ENCODE data around the gene SLC7A7. TPM values are rescaled to one million over a fixed set of nuclear protein-coding genes. Genes with fewer than 3 reads are reported as not detected.

Gene SLC7A7
- polyA plus RNA-seq, 2 of the 4 experiments (the other 2 are of a cell fraction), result 44.2 to 86.8 TPM

DNA sequence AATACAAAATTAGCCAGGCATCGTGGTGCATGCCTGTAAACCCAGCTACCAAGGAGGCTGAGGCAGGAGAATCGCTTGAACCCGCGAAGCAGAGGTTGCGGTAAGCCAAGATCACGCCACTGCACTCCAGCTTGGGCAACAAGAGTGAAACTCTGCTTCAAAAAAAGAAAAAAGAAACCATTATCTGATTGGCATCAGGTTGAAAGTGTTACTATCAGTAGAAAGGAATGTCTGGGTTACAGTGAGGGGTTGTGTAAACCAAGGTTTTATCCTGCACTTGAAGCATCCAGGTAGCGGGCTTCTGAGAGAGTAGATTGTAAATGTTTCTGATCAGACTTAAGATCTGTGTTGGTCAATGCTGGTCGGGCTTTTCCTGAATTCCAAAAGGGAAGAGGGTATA, 62.8 kb downstream of the SLC7A7 start:
- ATAC-seq, result no peak
- POLR2A ChIA-PET, result interaction anchor here (1.3 kb wide), 1 partner anchor 14 kb away, joined by 4 read pairs; the partner anchor contains the start of gene OXA1L

DNA sequence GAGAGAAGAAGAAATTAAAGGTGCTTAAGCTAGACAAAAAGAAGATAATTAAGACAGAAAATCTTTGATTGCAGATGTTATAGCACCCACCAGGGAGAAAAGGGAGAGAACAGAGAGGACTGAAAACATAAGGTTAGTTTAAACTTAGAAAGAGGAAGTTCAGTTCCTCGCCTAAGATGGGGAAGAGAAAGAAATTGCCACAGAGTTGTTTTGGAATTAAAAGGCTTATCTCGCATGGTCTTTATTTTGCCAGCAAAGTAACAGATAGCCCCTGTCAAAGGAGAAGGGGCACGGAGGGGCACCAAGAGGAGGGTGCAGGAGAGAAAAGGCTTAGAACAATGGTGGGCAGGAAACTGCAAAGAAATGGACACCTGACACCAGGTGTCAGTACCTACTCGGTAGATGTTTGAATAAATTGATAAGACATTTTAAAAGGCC, 66.6 kb downstream of the SLC7A7 start:
- no peak overlapping the region for H3K4me3 ChIP-seq
- ATAC-seq, result no peak
- no peak overlapping the region for H3K27ac ChIP-seq
- FAIRE-seq, result no peak
- H3K9me3 ChIP-seq, result no peaks in the 10 kb centered on the region
- H3K4me2 ChIP-seq, result no peak overlapping the region
- TF ChIP-seq ZC3H11A (IDR thresholded peaks at IDR 0.05) (no peak), FOSB (CRISPR knock-in tag; IDR thresholded peaks at IDR 0.05) (no peak), ESRRA (IDR thresholded peaks at IDR 0.05; ENCODE audit: borderline replicate concordance, low read length) (no peak), EHF (CRISPR knock-in tag; IDR thresholded peaks at IDR 0.05) (no peak), BHLHE40 (IDR thresholded peaks at IDR 0.05; ENCODE audit: low read depth, low read length) (no peak), FOSL2 (IDR thresholded peaks at IDR 0.05) (no peak), FOSL2 (CRISPR knock-in tag; IDR thresholded peaks at IDR 0.05) (no peak), KDM5A (IDR thresholded peaks at IDR 0.05) (no peak), MAFK (IDR thresholded peaks at IDR 0.05; ENCODE audit: partially characterized antibody) (no peak), RAD21 (conservative IDR thresholded peaks at IDR 0.05 in 1 of 2, IDR thresholded peaks at IDR 0.05 in 1 of 2) (no peak), SMC3 (IDR thresholded peaks at IDR 0.05) (no peak), HEYL (CRISPR knock-in tag; IDR thresholded peaks at IDR 0.05) (no peak), ZNF302 (CRISPR knock-in tag; IDR thresholded peaks at IDR 0.05) (no peak), MYC (IDR thresholded peaks at IDR 0.05; ENCODE audit: borderline replicate concordance, low read length) (no peak)
- TF ChIP-seq, protein P1, sequence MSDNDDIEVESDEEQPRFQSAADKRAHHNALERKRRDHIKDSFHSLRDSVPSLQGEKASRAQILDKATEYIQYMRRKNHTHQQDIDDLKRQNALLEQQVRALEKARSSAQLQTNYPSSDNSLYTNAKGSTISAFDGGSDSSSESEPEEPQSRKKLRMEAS (IDR thresholded peaks at IDR 0.05), result no peak
- TF ChIP-seq, protein P2, sequence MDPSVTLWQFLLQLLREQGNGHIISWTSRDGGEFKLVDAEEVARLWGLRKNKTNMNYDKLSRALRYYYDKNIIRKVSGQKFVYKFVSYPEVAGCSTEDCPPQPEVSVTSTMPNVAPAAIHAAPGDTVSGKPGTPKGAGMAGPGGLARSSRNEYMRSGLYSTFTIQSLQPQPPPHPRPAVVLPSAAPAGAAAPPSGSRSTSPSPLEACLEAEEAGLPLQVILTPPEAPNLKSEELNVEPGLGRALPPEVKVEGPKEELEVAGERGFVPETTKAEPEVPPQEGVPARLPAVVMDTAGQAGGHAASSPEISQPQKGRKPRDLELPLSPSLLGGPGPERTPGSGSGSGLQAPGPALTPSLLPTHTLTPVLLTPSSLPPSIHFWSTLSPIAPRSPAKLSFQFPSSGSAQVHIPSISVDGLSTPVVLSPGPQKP (IDR thresholded peaks at IDR 0.05; ENCODE audit: low read depth, low read length), result no peak
- TF ChIP-seq, protein P3, sequence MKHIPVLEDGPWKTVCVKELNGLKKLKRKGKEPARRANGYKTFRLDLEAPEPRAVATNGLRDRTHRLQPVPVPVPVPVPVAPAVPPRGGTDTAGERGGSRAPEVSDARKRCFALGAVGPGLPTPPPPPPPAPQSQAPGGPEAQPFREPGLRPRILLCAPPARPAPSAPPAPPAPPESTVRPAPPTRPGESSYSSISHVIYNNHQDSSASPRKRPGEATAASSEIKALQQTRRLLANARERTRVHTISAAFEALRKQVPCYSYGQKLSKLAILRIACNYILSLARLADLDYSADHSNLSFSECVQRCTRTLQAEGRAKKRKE (CRISPR knock-in tag; IDR thresholded peaks at IDR 0.05; ENCODE audit: low read depth), result no peak
- H3K4me1 ChIP-seq, result no peaks in the 10 kb centered on the region
- ChIA-PET POLR2A (interaction anchor here (0.6 kb wide), 1 partner anchor 18 kb away, joined by 4 read pairs; the partner anchor contains the start of gene OXA1L), CTCF (interaction anchor here (2.4 to 3.2 kb wide), 2 partner anchors 105 to 178 kb away, joined by 12 to 15 read pairs; no protein-coding TSS in a partner anchor)
- no peak for DNase-seq (ENCODE audit: low read depth in 1 of 2, low spot score in 1 of 2)
- WGBS (ENCODE audit: missing lambda C conversion rate), result 57% methylated on average over 4 of the region's 4 CpGs

More for the DNA sequence above, 62.8 kb downstream of the SLC7A7 start:
- CTCF ChIA-PET, result interaction anchor here (0.6 to 1.1 kb wide), 2 partner anchors 101 to 182 kb away, joined by 3 read pairs; no protein-coding TSS in a partner anchor
- FAIRE-seq, result no peak
- WGBS (ENCODE audit: missing lambda C conversion rate), result 64% methylated on average over 8 of the region's 8 CpGs
- Histone ChIP-seq H3K9me3 (no peaks in the 10 kb centered on the region), H3K4me2 (no peak overlapping the region), H3K4me1 (no peaks in the 10 kb centered on the region), H3K27ac (no peak overlapping the region), H3K4me3 (no peak overlapping the region)
- no peak for TF ChIP-seq NPAS2 (CRISPR knock-in tag; IDR thresholded peaks at IDR 0.05; ENCODE audit: borderline replicate concordance)
- no peak for DNase-seq (ENCODE audit: low read depth in 1 of 2, low spot score in 1 of 2)

DNA sequence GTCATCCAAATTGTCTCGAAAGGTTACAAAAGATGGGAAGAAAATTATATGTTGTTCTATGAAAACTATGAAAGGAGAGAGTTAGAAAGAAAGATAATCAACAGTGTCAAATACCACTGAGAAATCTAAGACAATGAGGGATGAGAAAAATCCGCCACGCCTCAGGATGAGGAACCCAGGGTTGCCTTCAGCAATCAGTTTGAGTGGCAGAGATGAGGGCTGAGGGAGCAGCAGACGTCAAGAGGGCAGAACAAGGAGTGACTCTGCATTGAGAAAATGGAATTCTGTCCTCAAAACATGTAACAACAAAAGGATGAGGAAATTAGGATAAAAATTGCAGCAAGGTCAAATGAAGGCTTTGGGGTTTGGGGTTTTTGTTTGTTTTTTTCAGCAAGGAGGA, 67.0 kb downstream of the SLC7A7 start:
- DNase-seq (ENCODE audit: low read depth in 1 of 2, low spot score in 1 of 2) (peak in 1 of 2 experiments; percentile 14), FAIRE-seq (no peak), ATAC-seq (no peak)
- H3K4me1 ChIP-seq, result no peaks in the 10 kb centered on the region
- H3K27ac ChIP-seq, result no peak overlapping the region
- WGBS (ENCODE audit: missing lambda C conversion rate), result 66% methylated on average over 4 of the region's 4 CpGs
- H3K4me2 ChIP-seq, result no peak overlapping the region
- ChIA-PET POLR2A (interaction anchor here (0.6 kb wide), 1 partner anchor 18 kb away, joined by 4 read pairs; the partner anchor contains the start of gene OXA1L), CTCF (interaction anchor here (0.6 kb wide), 1 partner anchor 35 kb away, joined by 3 read pairs; no protein-coding TSS in a partner anchor)
- no peaks in the 10 kb centered on the region for H3K9me3 ChIP-seq
- no peak overlapping the region for H3K4me3 ChIP-seq
- TF ChIP-seq, protein P4, sequence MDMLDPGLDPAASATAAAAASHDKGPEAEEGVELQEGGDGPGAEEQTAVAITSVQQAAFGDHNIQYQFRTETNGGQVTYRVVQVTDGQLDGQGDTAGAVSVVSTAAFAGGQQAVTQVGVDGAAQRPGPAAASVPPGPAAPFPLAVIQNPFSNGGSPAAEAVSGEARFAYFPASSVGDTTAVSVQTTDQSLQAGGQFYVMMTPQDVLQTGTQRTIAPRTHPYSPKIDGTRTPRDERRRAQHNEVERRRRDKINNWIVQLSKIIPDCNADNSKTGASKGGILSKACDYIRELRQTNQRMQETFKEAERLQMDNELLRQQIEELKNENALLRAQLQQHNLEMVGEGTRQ (IDR thresholded peaks at IDR 0.05), result no peak
- TF ChIP-seq, protein P3 (CRISPR knock-in tag; IDR thresholded peaks at IDR 0.05; ENCODE audit: low read depth), result no peak
- no peak for TF ChIP-seq HDAC2 (IDR thresholded peaks at IDR 0.05)
- TF ChIP-seq SMC3 (IDR thresholded peaks at IDR 0.05), result no peak
- no peak for TF ChIP-seq TP53 (CRISPR knock-in tag; IDR thresholded peaks at IDR 0.05)
